ENCODE data around the gene ROGDI.
"Not testable (repeated sequence)": the region's sequence is repeated elsewhere in the genome, so short reads cannot be mapped to it uniquely, and the experiment has no call there.

ROGDI gene

GRCh38 chr16:4790261-4790660 lies 12.2 kb downstream of the ROGDI start:
- no peak for DNase-seq

GRCh38 chr16:4788910-4789309 lies 13.5 kb downstream of the ROGDI start:
- DNase-seq, result no peak

GRCh38 chr16:4788489-4788889 lies 13.9 kb downstream of the ROGDI start:
- no peak for DNase-seq

DNA sequence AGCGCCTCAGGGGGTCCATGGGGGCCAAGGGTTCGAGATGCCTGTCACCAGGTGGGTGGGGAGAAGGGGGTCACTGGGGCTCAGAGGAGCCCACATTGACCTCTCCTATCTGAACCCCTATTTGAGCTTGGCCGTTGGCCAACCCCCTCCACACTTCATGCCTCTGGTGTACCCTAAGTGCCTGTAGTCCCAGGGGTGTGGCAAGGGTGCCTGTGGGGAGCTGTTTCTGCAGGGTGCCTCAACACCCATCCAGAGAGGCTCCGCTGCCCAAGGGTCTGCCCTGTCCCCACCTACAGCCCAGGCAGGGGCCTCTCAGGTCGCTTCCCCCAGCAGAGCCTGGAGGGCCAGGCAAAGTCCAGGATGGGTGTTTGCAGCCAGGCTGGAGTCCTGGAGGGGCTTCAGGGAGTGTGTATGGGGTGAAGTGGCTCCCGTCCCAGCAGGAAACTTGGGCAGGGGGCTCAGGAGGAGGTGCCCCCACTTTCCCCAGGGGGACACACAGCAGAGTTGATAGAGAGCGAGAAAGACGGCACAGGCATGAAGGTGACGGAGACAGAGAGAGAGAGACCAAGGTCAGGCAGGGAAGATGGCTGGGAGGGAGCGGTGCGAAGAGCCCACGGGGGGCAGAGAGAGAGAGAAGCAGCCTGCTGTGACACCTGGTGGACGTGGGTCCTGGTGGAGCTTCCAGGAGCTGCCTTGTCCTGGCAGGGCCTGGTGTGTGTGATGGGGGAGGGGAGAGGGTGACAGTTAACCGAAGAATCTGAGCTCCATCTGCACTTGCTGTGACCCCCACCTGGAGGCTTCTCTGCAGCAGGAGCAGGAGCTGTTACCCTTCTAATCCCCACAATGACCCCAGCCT lies 14.6 kb downstream of the ROGDI start, which contains the start of gene SEPTIN12:
TSS of gene SEPTIN12 (minus strand) at position 719 of the 856 bp plus-strand sequence. CDS start at position 19, 700 bp downstream.
- DNase-seq, result no peak

GRCh38 chr16:4787068-4787467 lies 15.4 kb downstream of the ROGDI start:
- no peak for DNase-seq

DNA sequence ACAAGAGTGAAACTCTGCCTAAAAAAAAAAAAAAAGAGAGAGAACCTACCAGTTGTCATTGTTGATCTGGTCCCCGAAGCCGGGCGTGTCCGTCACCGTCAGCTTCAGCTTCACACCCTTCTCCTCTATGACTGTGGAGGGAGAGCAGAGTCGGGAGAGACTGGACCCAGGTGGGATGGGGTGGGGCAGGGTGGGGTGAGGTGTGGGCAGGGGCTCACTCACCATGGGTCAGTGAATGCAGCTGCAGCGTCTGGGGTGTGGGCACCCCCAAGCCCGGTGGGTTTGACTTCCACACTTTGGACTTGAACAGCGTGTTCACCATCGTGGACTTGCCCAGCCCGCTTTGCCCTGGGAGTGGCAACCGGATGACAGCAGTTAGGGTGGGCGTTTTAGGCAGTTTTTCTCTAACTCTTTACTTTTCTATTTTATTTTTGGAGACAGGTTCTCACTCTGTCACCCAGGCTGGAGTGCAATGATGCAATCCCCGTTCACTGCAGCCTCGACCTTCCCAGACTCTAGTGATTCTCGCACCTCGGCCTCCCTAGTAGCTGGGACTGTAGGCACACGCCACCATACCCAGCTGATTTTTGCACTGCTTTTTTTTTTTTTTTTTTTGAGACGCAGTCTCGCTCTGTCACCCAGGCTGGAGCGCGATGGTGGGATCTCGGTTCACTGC lies 16.5 kb downstream of the ROGDI start:
- no peak for DNase-seq

GRCh38 chr16:4784444-4784987 lies 17.9 kb downstream of the ROGDI start:
- DNase-seq, result not testable (repeated sequence)

- no peak for DNase-seq
Observed at GRCh38 chr16:4783951-4784336, 18.5 kb downstream of the ROGDI start.

GRCh38 chr16:4783251-4783950 lies 19.0 kb downstream of the ROGDI start:
- DNase-seq, result no peak

DNA sequence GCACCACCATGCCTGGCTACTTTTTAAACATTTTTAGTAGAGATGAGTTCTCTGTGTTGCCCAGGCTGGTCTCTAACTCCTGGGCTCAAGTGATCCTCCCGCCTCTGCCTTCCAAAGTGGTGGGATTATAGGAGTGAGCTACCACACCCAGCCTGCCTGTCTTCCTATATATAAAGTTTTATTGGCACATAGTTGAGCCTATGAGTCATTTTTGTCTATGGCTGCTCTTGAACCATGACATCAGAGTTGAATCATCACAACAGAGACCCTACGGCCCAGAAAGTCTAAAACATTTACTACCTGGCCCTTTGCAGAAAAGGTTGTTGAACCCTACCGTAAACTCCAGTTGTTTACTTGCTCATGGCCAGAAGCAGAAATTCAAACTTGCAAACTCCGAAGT lies 22.2 kb downstream of the ROGDI start:
- no peak for DNase-seq

- no peak for DNase-seq
Observed at GRCh38 chr16:4778050-4778392, 24.4 kb downstream of the ROGDI start.

GRCh38 chr16:4777339-4778049 lies 24.9 kb downstream of the ROGDI start:
- DNase-seq, result no peak

- no peak for DNase-seq
Observed at GRCh38 chr16:4776141-4776705, 26.2 kb downstream of the ROGDI start.

DNA sequence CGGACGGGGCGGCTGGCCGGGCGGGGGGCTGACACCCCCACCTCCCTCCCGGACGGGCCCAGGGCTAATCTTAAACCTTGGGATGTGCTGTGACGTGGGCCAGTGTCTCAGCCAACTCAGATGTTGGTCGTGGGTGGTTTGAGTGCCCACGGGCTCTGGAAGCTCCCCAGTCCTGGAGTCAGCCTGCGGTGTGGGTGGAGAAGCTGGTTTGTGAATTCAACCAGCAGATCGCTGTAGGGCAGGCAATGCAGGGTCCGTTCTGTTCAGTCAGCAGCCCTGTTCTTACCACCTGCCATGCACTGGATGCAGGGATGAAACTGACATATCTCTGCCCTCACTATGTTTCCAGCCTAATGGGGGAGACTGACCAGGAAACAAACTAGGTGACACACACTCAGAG lies 27.4 kb downstream of the ROGDI start:
- DNase-seq, result no peak

DNA sequence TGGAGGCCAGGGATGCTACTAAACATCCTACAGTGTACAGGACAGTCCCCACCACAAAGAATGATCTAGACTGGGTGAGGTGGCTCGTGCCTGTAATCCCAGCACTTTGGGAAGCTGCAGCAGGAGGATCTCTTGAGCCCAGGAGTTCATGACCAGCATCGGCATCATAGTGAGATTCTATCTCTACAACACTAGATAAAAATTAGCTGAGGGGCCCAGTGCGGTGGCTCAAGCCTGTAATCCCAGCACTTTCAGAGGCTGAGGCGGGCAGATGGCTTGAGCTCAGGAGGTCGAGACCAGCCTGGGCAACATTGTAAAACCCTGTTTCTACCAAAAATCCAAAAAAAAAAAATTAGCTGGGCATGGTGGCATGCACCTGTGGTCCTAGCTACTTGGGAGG lies 30.1 kb downstream of the ROGDI start:
- DNase-seq, result no peak

GRCh38 chr16:4771646-4772045 lies 30.8 kb downstream of the ROGDI start:
- DNase-seq, result no peak

DNA sequence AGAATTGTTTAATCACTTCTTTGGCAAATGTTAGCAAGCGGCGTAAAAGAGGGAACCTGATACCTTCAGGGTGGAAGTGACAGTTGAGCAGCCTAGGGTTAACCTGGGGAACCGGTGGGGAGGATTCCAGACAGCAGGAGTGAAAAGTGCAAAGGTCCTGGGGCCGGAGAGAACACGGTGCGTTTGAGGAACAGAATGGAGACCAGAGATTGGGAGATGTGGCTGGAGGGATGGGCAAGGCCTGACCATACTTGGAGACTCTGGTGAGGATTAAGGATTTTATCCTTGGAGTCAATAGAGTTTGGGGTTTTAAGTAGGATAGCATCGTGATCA lies 33.2 kb downstream of the ROGDI start:
- no peak for DNase-seq

DNA sequence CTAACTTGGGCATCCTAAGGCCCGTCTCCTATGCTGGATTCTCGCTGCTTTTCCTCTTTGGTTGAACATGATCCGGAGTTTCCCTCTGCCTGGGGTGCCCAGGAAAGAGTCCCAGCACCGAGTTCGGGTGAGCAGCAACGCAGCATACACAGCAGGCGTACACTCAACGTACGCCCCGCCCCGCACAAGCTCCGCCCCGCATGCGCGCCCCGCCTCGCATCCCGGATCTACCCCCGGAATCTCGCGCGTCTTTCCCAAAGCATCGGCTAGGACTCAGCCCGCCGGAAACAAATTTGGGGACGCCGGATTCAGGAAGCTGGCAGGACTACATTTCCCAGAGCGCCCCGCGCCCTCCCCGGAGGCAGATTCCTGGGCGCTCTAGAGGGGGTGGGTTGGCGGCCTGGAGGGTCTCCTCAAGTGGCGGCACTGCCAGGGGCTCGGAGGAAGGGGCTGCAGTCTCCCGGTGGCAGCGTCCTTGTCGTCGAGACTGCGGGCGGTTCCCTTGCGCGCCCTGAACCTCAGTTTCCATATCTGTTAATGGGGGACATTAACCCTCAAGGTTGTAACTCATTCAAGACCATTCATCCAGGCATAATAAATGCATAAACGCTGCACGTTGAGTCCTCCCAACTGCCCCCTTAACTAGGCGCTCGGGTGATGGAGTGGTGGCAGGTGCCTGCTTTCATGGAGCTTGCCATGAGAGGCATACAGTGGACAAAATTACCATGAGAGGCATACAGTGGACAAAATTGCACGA lies 33.7 kb downstream of the ROGDI start:
- peak; percentile 94 for DNase-seq

GRCh38 chr16:4767872-4768548 lies 34.4 kb downstream of the ROGDI start:
- DNase-seq, result no peak

GRCh38 chr16:4766875-4767628 lies 35.4 kb downstream of the ROGDI start, which contains the start of gene ZNF500:
ZNF500 (minus strand) TSS chr16:4767162; CDS start chr16:4765978, 1,184 bp downstream.
- peak; percentile 99 for DNase-seq

Data from activated CD8-positive, alpha-beta memory T cell treated with anti-CD3 and anti-CD28 coated beads, Interleukin-2, amount 50 U/mL, for 48 hours (primary cell).